Osteoblast (primary cell): Measurements from ENCODE around the gene STYXL2. TPM values are rescaled to one million over a fixed set of nuclear protein-coding genes. Genes with fewer than 3 reads are reported as not detected.

ENCODE experiments used
- DNase-seq: peaks from one replicate; pipeline ENCODE4 v3.0.0; 2011; ENCODE audit warnings: low spot score, mixed read lengths; ENCODE audit not compliant: insufficient read length; ENCODE audit errors: missing footprints
- H2AFZ ChIP-seq: 2 replicates; pipeline ENCODE4 v1.6.0; 2011; ENCODE audit warnings: mild to moderate bottlenecking, low read length
- H3K27ac ChIP-seq: 2 replicates; pipeline ENCODE4 v1.5.1; 2011; ENCODE audit warnings: mild to moderate bottlenecking, low read depth, low read length, moderate library complexity
- H3K27me3 ChIP-seq: 2 replicates; pipeline ENCODE4 v1.6.0; 2012; ENCODE audit warnings: mild to moderate bottlenecking, control low read depth, inconsistent platforms, low read length, moderate library complexity; ENCODE audit not compliant: insufficient read depth
- H3K36me3 ChIP-seq: 2 replicates; pipeline ENCODE4 v1.5.1; 2011; ENCODE audit warnings: mild to moderate bottlenecking, low read length, control low read depth, moderate library complexity; ENCODE audit not compliant: insufficient read depth
- H3K4me1 ChIP-seq: 2 replicates; pipeline ENCODE4 v1.5.1; 2011; ENCODE audit warnings: mild to moderate bottlenecking, low read length, control low read depth, moderate library complexity; ENCODE audit not compliant: insufficient read depth
- H3K4me2 ChIP-seq: 2 replicates; pipeline ENCODE4 v1.6.0; 2011; ENCODE audit warnings: mild to moderate bottlenecking, low read length; ENCODE audit not compliant: insufficient read depth
- H3K4me3 ChIP-seq: fragments of 200-600 bp; sonication (generic); 3 replicates; pipeline ENCODE4 v1.5.1; 2012; ENCODE audit warnings: mild to moderate bottlenecking, low read length, inconsistent platforms; ENCODE audit not compliant: insufficient read depth
- H3K79me2 ChIP-seq: 2 replicates; pipeline ENCODE4 v1.6.0; 2012; ENCODE audit warnings: mild to moderate bottlenecking, low read length, control low read depth, inconsistent platforms; ENCODE audit not compliant: insufficient read depth
- H3K9me3 ChIP-seq: 2 replicates; pipeline ENCODE4 v1.5.1; 2011; ENCODE audit warnings: low read depth, low read length, control low read depth
- H4K20me1 ChIP-seq: 2 replicates; pipeline ENCODE4 v1.6.0; 2012; ENCODE audit warnings: mild to moderate bottlenecking, low read length, control low read depth; ENCODE audit not compliant: insufficient read depth
- total RNA-seq: library from RNA; depleted of rRNA; stranded (reverse); fragments of >200 nt; gene quantifications from 2 replicates; pipeline ENCODE4 v1.2.3, GENCODE V29; 2012
- TF ChIP-seq, protein P1 (sequence below): IDR thresholded peaks from 2 replicates; pipeline ENCODE4 v1.5.1; 2011; ENCODE audit warnings: mild to moderate bottlenecking, low read depth, low read length, moderate library complexity; ENCODE audit errors: extremely low read depth

STYXL2 gene
- total RNA-seq, 1 donor = not detected

- Histone ChIP-seq H3K27me3 (no peaks in the 10 kb centered on the region), H3K79me2 (no peaks in the 10 kb centered on the region), H3K4me3 (no peak overlapping the region), H3K4me2 (no peak overlapping the region), H2AFZ (no peak overlapping the region), H3K9me3 (no peaks in the 10 kb centered on the region), H3K36me3 (no peaks in the 10 kb centered on the region), H3K27ac (no peak overlapping the region), H4K20me1 (no peaks in the 10 kb centered on the region), H3K4me1 (peaks cover 5% of the 10 kb centered on the region)
- DNase-seq = no peak
- TF ChIP-seq, protein P1, sequence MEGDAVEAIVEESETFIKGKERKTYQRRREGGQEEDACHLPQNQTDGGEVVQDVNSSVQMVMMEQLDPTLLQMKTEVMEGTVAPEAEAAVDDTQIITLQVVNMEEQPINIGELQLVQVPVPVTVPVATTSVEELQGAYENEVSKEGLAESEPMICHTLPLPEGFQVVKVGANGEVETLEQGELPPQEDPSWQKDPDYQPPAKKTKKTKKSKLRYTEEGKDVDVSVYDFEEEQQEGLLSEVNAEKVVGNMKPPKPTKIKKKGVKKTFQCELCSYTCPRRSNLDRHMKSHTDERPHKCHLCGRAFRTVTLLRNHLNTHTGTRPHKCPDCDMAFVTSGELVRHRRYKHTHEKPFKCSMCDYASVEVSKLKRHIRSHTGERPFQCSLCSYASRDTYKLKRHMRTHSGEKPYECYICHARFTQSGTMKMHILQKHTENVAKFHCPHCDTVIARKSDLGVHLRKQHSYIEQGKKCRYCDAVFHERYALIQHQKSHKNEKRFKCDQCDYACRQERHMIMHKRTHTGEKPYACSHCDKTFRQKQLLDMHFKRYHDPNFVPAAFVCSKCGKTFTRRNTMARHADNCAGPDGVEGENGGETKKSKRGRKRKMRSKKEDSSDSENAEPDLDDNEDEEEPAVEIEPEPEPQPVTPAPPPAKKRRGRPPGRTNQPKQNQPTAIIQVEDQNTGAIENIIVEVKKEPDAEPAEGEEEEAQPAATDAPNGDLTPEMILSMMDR = no peak
These were observed 38.8 kb upstream of the STYXL2 start for GRCh38 chr1:167054946-167055630.

DNA sequence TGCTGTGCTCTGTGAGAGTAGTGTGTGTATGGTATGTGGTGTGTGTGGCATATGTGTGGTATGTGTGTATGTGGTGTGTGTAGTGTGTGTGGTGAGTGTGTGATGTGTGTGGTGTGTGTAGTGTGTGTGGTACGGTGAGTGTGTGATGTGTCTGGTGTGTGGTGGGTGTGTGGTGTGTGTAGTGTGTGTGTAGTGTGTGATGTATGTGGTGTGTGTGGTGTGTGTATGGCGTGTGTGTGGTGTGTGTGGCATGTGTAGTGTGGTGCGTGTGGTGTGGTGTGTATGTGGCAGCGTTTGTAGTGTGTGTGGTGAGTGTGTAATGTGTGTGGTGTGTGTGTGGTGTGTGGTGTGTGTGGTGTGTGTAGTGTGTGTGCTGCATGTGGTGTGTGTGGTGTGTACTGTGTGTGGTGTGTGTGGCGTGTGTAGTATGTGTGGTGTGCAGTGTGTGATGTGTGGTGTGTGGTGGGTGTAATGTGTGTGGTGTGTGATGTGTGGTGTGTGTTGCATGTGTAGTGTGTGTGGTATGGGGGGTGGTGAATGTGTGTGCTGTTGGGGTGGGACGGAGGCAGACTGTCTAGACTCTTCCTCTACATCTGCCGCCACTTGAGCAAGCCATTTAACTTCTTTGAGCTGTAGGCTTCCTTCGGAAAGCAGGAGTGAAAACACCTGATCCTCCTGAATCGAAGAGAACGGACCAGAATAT lies 37.2 kb upstream of the STYXL2 start:
- no peak overlapping the region for H2AFZ ChIP-seq
- H3K27ac ChIP-seq = no peak overlapping the region
- peaks cover 5% of the 10 kb centered on the region for H3K4me1 ChIP-seq
- no peaks in the 10 kb centered on the region for H3K9me3 ChIP-seq
- H3K79me2 ChIP-seq = no peaks in the 10 kb centered on the region
- H4K20me1 ChIP-seq = no peaks in the 10 kb centered on the region
- no peaks in the 10 kb centered on the region for H3K27me3 ChIP-seq
- H3K36me3 ChIP-seq = no peaks in the 10 kb centered on the region
- no peak overlapping the region for H3K4me3 ChIP-seq
- TF ChIP-seq, protein P1 = no peak
- DNase-seq = no peak
- H3K4me2 ChIP-seq = no peak overlapping the region

- H3K4me2 ChIP-seq = no peak overlapping the region
- TF ChIP-seq, protein P1 = peak; percentile 43
- no peaks in the 10 kb centered on the region for H3K27me3 ChIP-seq
- no peaks in the 10 kb centered on the region for H3K79me2 ChIP-seq
- H3K9me3 ChIP-seq = no peaks in the 10 kb centered on the region
- H3K4me1 ChIP-seq = peaks cover 5% of the 10 kb centered on the region
- no peak overlapping the region for H3K4me3 ChIP-seq
- no peak overlapping the region for H2AFZ ChIP-seq
- H4K20me1 ChIP-seq = no peaks in the 10 kb centered on the region
- H3K36me3 ChIP-seq = no peaks in the 10 kb centered on the region
- H3K27ac ChIP-seq = no peak overlapping the region
- DNase-seq = no peak
These were observed 36.6 kb upstream of the STYXL2 start for GRCh38 chr1:167057241-167057688.
